GM19023 (cell line): ENCODE results near the gene OR10H1.
"Not testable (repeated sequence)": the region's sequence is repeated elsewhere in the genome, so short reads cannot be mapped to it uniquely, and the experiment has no call there.

ENCODE experiments used
- ATAC-seq: cut with Tn5 transposase; IDR thresholded peaks from one replicate; pipeline ENCODE4 v1.9.1; 2021; ENCODE audit warnings: mild to moderate bottlenecking, moderate library complexity; ENCODE audit not compliant: unreplicated experiment

The OR10H1 gene

GRCh38 chr19:15775249-15775648 lies 40.2 kb downstream of the OR10H1 start:
- ATAC-seq = no peak

GRCh38 chr19:15774159-15774558 lies 41.3 kb downstream of the OR10H1 start:
- ATAC-seq = not testable (repeated sequence)

GRCh38 chr19:15769586-15769985 lies 45.9 kb downstream of the OR10H1 start:
- ATAC-seq = no peak

DNA sequence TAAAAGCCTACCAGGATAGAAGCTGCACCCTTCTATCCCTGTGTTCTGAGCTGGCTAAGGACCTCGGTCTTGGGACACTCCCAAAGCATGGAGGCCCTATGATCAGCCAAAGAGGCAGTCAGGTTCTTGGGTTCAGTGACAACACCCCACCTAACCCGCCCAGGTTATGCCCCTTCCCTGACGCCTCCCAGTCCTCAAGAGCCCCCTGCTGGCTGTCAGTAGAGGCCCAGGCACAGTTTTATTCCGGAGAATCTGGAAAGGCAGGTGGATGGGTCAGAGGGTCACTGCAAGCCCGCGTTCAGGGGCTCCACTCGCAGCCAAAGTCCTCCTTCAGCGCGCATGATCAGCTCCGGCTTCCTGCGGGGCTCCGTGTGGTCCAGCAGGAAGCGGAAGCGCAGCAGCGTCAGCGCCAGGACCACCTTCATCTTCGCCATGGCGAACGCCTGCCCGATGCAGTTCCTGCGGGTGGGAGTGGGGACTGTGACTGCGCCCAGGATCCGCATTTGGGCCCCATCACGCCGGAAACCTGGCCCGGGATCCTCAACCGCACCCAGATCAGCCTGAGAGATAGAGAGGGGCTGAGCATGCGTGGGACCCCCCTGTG lies 55.4 kb downstream of the OR10H1 start:
- no peak for ATAC-seq

GRCh38 chr19:15758379-15758778 lies 57.1 kb downstream of the OR10H1 start:
- ATAC-seq = no peak
